ENCODE results near the gene ARMC6. TPM values are rescaled to one million over a fixed set of nuclear protein-coding genes. Genes with fewer than 3 reads are reported as not detected.
A peak's percentile ranks its signal among the peaks of the same experiment; 100 is the strongest.

Gene ARMC6
- total RNA-seq, 4 donors from 2014 or later: 15.9 to 24.0 (median 19.2) TPM

DNA sequence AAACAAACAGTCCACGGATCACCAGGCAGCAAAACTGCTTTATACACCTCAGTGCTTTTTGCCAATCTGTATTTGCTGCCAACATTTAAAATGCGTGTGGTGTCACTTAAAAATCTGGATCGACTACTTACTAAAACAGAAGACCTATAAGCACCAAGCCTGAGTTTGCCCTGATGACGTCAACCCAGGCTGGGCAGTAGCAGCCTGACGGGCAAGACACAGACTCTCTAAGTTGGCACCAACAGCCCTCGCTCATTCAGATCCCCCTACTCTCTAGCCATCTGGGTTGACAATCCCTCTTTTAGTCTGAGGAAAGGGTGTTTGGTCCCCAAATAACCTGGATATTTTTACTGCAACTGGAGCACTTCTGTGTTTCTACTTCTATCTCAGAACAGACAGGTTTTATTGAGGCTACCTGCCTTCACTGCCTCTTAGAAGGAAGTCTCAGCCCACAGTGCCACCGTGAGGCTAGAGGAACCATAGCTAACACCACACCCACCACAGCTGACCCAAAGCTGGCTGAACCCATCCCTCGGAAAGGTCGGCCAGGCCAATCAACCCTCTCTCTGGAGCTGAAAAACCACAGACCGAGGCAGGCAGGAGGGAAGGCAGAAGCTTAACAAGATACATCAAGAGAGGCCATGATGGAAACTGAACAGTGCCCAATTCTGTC is 7.0 kb upstream of the ARMC6 start:
- no peak for TF ChIP-seq EP300 (IDR thresholded peaks at IDR 0.05)
- TF ChIP-seq, protein P1, sequence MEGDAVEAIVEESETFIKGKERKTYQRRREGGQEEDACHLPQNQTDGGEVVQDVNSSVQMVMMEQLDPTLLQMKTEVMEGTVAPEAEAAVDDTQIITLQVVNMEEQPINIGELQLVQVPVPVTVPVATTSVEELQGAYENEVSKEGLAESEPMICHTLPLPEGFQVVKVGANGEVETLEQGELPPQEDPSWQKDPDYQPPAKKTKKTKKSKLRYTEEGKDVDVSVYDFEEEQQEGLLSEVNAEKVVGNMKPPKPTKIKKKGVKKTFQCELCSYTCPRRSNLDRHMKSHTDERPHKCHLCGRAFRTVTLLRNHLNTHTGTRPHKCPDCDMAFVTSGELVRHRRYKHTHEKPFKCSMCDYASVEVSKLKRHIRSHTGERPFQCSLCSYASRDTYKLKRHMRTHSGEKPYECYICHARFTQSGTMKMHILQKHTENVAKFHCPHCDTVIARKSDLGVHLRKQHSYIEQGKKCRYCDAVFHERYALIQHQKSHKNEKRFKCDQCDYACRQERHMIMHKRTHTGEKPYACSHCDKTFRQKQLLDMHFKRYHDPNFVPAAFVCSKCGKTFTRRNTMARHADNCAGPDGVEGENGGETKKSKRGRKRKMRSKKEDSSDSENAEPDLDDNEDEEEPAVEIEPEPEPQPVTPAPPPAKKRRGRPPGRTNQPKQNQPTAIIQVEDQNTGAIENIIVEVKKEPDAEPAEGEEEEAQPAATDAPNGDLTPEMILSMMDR (IDR thresholded peaks at IDR 0.05): no peak
- TF ChIP-seq POLR2AphosphoS5 (IDR thresholded peaks at IDR 0.05): no peak
- TF ChIP-seq POLR2A (IDR thresholded peaks at IDR 0.05): no peak
- Histone ChIP-seq H3K27me3 (no peaks in the 10 kb centered on the region), H3K36me3 (peaks cover 0 to 95% of the 10 kb centered on the region in 2 donors), H3K27ac (no peak overlapping the region), H3K4me1 (peaks cover 0 to 38% (median 0%) of the 10 kb centered on the region in 3 donors), H3K4me3 (no peak overlapping the region), H3K9me3 (no peaks in the 10 kb centered on the region)
- no peak for ATAC-seq
- 40 to 66% methylated on average over 5 to 6 of the region's 10 CpGs for WGBS, 2 donors (ENCODE audit: low coverage in 1 of 2)

- Histone ChIP-seq H3K9me3 (no peaks in the 10 kb centered on the region), H3K4me1 (peaks cover 0 to 41% (median 6%) of the 10 kb centered on the region in 3 donors), H3K36me3 (peaks cover 0 to 88% of the 10 kb centered on the region in 2 donors), H3K27ac (no peak overlapping the region), H3K4me3 (no peak overlapping the region), H3K27me3 (no peaks in the 10 kb centered on the region)
- 79 to 93% methylated on average over 2 to 4 of the region's 4 CpGs for WGBS, 2 donors (ENCODE audit: low coverage in 1 of 2)
- no peak for ATAC-seq
- TF ChIP-seq EP300 (IDR thresholded peaks at IDR 0.05) (no peak), POLR2A (IDR thresholded peaks at IDR 0.05) (no peak), POLR2AphosphoS5 (IDR thresholded peaks at IDR 0.05) (no peak)
- TF ChIP-seq, protein P1 (IDR thresholded peaks at IDR 0.05): no peak
Observed at GRCh38 chr19:19027228-19027627, 6.2 kb upstream of the ARMC6 start.

- Histone ChIP-seq H3K9me3 (no peaks in the 10 kb centered on the region), H3K4me1 (peaks cover 0 to 39% (median 6%) of the 10 kb centered on the region in 3 donors), H3K36me3 (peaks cover 0 to 75% of the 10 kb centered on the region in 2 donors), H3K27ac (no peak overlapping the region), H3K4me3 (no peak overlapping the region), H3K27me3 (no peaks in the 10 kb centered on the region)
- TF ChIP-seq POLR2A (IDR thresholded peaks at IDR 0.05): no peak
- TF ChIP-seq POLR2AphosphoS5 (IDR thresholded peaks at IDR 0.05): no peak
- no peak for TF ChIP-seq EP300 (IDR thresholded peaks at IDR 0.05)
- TF ChIP-seq, protein P1 (IDR thresholded peaks at IDR 0.05): no peak
- ATAC-seq: no peak
- 84 to 90% methylated on average over 8 to 9 of the region's 9 CpGs for WGBS, 2 donors (ENCODE audit: low coverage in 1 of 2)
Observed at GRCh38 chr19:19028526-19028925, 4.9 kb upstream of the ARMC6 start.

DNA sequence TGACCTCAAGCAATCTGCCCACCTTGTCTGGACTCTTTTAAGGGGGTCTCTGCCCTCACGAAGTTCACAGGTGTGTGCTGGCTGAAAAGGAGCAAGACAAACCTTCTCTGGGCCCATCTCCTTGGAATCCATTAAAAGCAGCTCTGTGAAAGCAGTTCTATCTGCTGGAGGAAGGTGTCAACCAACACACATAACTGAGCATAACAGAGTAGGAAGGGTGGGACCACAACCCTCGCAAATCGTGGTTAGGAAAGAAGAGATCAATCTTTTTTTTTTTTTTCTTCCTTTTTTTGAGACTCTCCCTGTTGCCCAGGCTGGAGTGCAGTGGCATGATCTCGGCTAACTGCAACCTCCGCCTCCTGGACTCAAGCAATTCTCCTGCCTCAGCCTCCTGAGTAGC is 1.5 kb upstream of the ARMC6 start:
- TF ChIP-seq EP300 (IDR thresholded peaks at IDR 0.05) (no peak), POLR2AphosphoS5 (IDR thresholded peaks at IDR 0.05) (no peak), POLR2A (IDR thresholded peaks at IDR 0.05) (no peak)
- TF ChIP-seq, protein P1 (IDR thresholded peaks at IDR 0.05): no peak
- H3K9me3 ChIP-seq: no peaks in the 10 kb centered on the region

More for the DNA sequence above, 1.5 kb upstream of the ARMC6 start:
- peak overlapping the region in 1 of 2 donors; percentile 95 for H3K4me3 ChIP-seq
- peak overlapping the region in 3 of 4 donors; percentile 95 to 98 (median 97) for H3K27ac ChIP-seq
- H3K36me3 ChIP-seq: peaks cover 0 to 41% of the 10 kb centered on the region in 2 donors
- 49 to 53% methylated on average over 3 to 4 of the region's 5 CpGs for WGBS, 2 donors (ENCODE audit: low coverage in 1 of 2)
- H3K4me1 ChIP-seq: peaks cover 0 to 46% (median 14%) of the 10 kb centered on the region in 3 donors
- no peak for ATAC-seq
- no peaks in the 10 kb centered on the region for H3K27me3 ChIP-seq

Data from gastroesophageal sphincter (tissue), 4 donors.